Endothelial cell of umbilical vein (primary cell): Measurements from ENCODE around the gene GRK5.

ENCODE experiments used
- EZH2 ChIP-seq: IDR thresholded peaks from 2 replicates; pipeline ENCODE4 v1.6.1; 2012; ENCODE audit warnings: borderline replicate concordance, low read depth, mild to moderate bottlenecking, moderate library complexity, low read length, inconsistent platforms; ENCODE audit not compliant: severe bottlenecking
- GATA2 ChIP-seq: IDR thresholded peaks from 2 replicates; pipeline ENCODE4 v1.7.0; 2011; ENCODE audit warnings: low read depth, mild to moderate bottlenecking, moderate library complexity, mixed read lengths, low read length; ENCODE audit not compliant: insufficient read length, insufficient read depth
- TF ChIP-seq, protein P1 (sequence below), 2 donors: IDR thresholded peaks; 1 replicate in 1 of 2; 2 replicates in 1 of 2; pipeline ENCODE4 v1.5.1; 2011; ENCODE audit warnings: low read length in 2 of 2, mild to moderate bottlenecking in 2 of 2, moderate library complexity in 2 of 2, control low read depth in 1 of 2, inconsistent platforms in 1 of 2, low read depth in 1 of 2; ENCODE audit not compliant: insufficient read depth in 1 of 2; ENCODE audit errors: extremely low read depth in 1 of 2

- TF ChIP-seq, protein P1, sequence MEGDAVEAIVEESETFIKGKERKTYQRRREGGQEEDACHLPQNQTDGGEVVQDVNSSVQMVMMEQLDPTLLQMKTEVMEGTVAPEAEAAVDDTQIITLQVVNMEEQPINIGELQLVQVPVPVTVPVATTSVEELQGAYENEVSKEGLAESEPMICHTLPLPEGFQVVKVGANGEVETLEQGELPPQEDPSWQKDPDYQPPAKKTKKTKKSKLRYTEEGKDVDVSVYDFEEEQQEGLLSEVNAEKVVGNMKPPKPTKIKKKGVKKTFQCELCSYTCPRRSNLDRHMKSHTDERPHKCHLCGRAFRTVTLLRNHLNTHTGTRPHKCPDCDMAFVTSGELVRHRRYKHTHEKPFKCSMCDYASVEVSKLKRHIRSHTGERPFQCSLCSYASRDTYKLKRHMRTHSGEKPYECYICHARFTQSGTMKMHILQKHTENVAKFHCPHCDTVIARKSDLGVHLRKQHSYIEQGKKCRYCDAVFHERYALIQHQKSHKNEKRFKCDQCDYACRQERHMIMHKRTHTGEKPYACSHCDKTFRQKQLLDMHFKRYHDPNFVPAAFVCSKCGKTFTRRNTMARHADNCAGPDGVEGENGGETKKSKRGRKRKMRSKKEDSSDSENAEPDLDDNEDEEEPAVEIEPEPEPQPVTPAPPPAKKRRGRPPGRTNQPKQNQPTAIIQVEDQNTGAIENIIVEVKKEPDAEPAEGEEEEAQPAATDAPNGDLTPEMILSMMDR (IDR thresholded peaks at IDR 0.05; ENCODE audit: extremely low read depth in 1 of 2, insufficient read depth in 1 of 2, low read depth in 1 of 2, low read length in 2 of 2), result no peak
- TF ChIP-seq EZH2, result no peak
- no peak for TF ChIP-seq GATA2
Measured at GRCh38 chr10:119245272-119245671, 37.9 kb downstream of the GRK5 start.
